HEK293 (cell line): ENCODE data around the gene SSBP3.

ENCODE experiments used
- SETDB1 ChIP-seq: IDR thresholded peaks from one replicate; pipeline ENCODE4 v1.6.1; 2017; ENCODE audit warnings: mild to moderate bottlenecking, low read length, moderate library complexity, mixed read lengths; ENCODE audit not compliant: insufficient read length
- ZNF114 ChIP-seq: fragments of 450-650 bp; formaldehyde crosslinking; IDR thresholded peaks from 2 replicates; pipeline ENCODE4 v1.5.0; 2017; ENCODE audit warnings: missing biosample characterization, missing genetic modification characterization
- ZNF202 ChIP-seq: fragments of 450-650 bp; formaldehyde crosslinking; IDR thresholded peaks from 2 replicates; pipeline ENCODE4 v1.5.1; 2016; ENCODE audit warnings: missing biosample characterization, missing genetic modification characterization, borderline replicate concordance
- ZNF24 ChIP-seq: fragments of 450-650 bp; formaldehyde crosslinking; IDR thresholded peaks from 2 replicates; pipeline ENCODE4 v1.5.1; 2016; ENCODE audit warnings: missing biosample characterization, missing genetic modification characterization
- ZNF274 ChIP-seq, 2 experiments: fragments of 200-500 bp in 1 of 2; fragments of 450-650 bp in 1 of 2; sonication (Bioruptor generic) in 1 of 2; formaldehyde crosslinking in 1 of 2; IDR thresholded peaks; 2 replicates each; pipeline versions ENCODE4 v1.5.1 to v1.6.1; 2014 to 2016; ENCODE audit warnings: borderline replicate concordance in 1 of 2, inconsistent platforms in 1 of 2, low read length in 1 of 2, missing biosample characterization in 1 of 2, missing genetic modification characterization in 1 of 2
- ZNF768 ChIP-seq: fragments of 450-650 bp; formaldehyde crosslinking; IDR thresholded peaks from 2 replicates; pipeline ENCODE4 v1.5.1; 2018; ENCODE audit warnings: missing biosample characterization, mild to moderate bottlenecking, missing genetic modification characterization
- TF ChIP-seq, protein P1 (sequence below): fragments of 450-650 bp; formaldehyde crosslinking; IDR thresholded peaks from 2 replicates; pipeline ENCODE4 v1.5.1; 2016; ENCODE audit warnings: missing biosample characterization, missing genetic modification characterization
- TF ChIP-seq, protein P2 (sequence below): fragments of 450-650 bp; formaldehyde crosslinking; IDR thresholded peaks from 2 replicates; pipeline ENCODE4 v1.5.1; 2016; ENCODE audit warnings: missing biosample characterization, missing genetic modification characterization
- TF ChIP-seq, protein P3 (sequence below): fragments of 450-650 bp; formaldehyde crosslinking; IDR thresholded peaks from 2 replicates; pipeline ENCODE4 v1.5.1; 2016; ENCODE audit warnings: missing biosample characterization, missing genetic modification characterization, low read depth

DNA sequence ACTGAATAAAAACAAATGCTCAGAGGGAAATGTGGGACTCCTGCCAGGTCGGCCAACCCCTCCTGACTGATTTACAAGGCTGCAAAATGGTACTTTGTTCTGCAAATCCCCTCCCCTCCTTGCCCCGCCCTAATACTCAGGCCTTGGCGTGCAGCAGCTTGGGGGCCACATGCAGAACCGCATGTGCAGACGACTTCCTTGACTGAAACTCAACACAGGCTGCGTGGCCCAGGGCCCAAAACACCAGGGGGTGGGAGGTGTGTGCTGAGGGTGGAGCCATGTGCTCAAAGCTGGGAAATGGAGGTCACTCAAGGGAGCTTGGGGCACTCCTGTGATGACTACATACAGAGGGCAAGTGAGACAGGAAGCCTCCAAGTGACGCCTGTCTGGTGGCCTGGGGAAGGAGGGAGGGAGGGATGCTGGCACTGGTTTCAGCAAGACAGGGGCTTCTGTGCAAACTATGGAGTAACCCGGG, 119.0 kb downstream of the SSBP3 start:
- TF ChIP-seq, protein P1, sequence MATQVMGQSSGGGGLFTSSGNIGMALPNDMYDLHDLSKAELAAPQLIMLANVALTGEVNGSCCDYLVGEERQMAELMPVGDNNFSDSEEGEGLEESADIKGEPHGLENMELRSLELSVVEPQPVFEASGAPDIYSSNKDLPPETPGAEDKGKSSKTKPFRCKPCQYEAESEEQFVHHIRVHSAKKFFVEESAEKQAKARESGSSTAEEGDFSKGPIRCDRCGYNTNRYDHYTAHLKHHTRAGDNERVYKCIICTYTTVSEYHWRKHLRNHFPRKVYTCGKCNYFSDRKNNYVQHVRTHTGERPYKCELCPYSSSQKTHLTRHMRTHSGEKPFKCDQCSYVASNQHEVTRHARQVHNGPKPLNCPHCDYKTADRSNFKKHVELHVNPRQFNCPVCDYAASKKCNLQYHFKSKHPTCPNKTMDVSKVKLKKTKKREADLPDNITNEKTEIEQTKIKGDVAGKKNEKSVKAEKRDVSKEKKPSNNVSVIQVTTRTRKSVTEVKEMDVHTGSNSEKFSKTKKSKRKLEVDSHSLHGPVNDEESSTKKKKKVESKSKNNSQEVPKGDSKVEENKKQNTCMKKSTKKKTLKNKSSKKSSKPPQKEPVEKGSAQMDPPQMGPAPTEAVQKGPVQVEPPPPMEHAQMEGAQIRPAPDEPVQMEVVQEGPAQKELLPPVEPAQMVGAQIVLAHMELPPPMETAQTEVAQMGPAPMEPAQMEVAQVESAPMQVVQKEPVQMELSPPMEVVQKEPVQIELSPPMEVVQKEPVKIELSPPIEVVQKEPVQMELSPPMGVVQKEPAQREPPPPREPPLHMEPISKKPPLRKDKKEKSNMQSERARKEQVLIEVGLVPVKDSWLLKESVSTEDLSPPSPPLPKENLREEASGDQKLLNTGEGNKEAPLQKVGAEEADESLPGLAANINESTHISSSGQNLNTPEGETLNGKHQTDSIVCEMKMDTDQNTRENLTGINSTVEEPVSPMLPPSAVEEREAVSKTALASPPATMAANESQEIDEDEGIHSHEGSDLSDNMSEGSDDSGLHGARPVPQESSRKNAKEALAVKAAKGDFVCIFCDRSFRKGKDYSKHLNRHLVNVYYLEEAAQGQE (tag by site-specific recombination), result no peak
- TF ChIP-seq ZNF114 (no peak), ZNF202 (tag by site-specific recombination) (no peak), ZNF24 (tag by site-specific recombination) (peak; percentile 53; the same call in 1 of the 2 replicates), ZNF768 (no peak), ZNF274 (IDR thresholded peaks at IDR 0.05; ENCODE audit: low read length) (no peak), ZNF274 (tag by site-specific recombination; IDR thresholded peaks at IDR 0.05; ENCODE audit: borderline replicate concordance) (no peak), SETDB1 (no peak)
- TF ChIP-seq, protein P2, sequence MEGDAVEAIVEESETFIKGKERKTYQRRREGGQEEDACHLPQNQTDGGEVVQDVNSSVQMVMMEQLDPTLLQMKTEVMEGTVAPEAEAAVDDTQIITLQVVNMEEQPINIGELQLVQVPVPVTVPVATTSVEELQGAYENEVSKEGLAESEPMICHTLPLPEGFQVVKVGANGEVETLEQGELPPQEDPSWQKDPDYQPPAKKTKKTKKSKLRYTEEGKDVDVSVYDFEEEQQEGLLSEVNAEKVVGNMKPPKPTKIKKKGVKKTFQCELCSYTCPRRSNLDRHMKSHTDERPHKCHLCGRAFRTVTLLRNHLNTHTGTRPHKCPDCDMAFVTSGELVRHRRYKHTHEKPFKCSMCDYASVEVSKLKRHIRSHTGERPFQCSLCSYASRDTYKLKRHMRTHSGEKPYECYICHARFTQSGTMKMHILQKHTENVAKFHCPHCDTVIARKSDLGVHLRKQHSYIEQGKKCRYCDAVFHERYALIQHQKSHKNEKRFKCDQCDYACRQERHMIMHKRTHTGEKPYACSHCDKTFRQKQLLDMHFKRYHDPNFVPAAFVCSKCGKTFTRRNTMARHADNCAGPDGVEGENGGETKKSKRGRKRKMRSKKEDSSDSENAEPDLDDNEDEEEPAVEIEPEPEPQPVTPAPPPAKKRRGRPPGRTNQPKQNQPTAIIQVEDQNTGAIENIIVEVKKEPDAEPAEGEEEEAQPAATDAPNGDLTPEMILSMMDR (tag by site-specific recombination), result no peak
- TF ChIP-seq, protein P3, sequence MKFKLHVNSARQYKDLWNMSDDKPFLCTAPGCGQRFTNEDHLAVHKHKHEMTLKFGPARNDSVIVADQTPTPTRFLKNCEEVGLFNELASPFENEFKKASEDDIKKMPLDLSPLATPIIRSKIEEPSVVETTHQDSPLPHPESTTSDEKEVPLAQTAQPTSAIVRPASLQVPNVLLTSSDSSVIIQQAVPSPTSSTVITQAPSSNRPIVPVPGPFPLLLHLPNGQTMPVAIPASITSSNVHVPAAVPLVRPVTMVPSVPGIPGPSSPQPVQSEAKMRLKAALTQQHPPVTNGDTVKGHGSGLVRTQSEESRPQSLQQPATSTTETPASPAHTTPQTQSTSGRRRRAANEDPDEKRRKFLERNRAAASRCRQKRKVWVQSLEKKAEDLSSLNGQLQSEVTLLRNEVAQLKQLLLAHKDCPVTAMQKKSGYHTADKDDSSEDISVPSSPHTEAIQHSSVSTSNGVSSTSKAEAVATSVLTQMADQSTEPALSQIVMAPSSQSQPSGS (tag by site-specific recombination), result no peak
